GM18907 (cell line): ENCODE data around the gene HOXC12.

Source experiments
- ATAC-seq: cut with Tn5 transposase; IDR thresholded peaks from one replicate; pipeline ENCODE4 v1.9.1; 2021; ENCODE audit warnings: mild to moderate bottlenecking, moderate library complexity; ENCODE audit not compliant: unreplicated experiment

Gene HOXC12

GRCh38 chr12:53971129-53971528 is 16.4 kb downstream of the HOXC12 start:
- ATAC-seq: no peak

- ATAC-seq: no peak
Observed at GRCh38 chr12:53971686-53972085, 17.0 kb downstream of the HOXC12 start.

- no peak for ATAC-seq
Observed at GRCh38 chr12:53972152-53972702, 17.5 kb downstream of the HOXC12 start.

GRCh38 chr12:53972722-53973235 is 18.1 kb downstream of the HOXC12 start, which contains the start of gene HOXC11:
Gene HOXC11, plus strand, starts transcription at chr12:53973126. Its CDS starts 116 bp downstream, at chr12:53973242.
- ATAC-seq: no peak

GRCh38 chr12:53973236-53974042 is 18.7 kb downstream of the HOXC12 start:
- no peak for ATAC-seq

DNA sequence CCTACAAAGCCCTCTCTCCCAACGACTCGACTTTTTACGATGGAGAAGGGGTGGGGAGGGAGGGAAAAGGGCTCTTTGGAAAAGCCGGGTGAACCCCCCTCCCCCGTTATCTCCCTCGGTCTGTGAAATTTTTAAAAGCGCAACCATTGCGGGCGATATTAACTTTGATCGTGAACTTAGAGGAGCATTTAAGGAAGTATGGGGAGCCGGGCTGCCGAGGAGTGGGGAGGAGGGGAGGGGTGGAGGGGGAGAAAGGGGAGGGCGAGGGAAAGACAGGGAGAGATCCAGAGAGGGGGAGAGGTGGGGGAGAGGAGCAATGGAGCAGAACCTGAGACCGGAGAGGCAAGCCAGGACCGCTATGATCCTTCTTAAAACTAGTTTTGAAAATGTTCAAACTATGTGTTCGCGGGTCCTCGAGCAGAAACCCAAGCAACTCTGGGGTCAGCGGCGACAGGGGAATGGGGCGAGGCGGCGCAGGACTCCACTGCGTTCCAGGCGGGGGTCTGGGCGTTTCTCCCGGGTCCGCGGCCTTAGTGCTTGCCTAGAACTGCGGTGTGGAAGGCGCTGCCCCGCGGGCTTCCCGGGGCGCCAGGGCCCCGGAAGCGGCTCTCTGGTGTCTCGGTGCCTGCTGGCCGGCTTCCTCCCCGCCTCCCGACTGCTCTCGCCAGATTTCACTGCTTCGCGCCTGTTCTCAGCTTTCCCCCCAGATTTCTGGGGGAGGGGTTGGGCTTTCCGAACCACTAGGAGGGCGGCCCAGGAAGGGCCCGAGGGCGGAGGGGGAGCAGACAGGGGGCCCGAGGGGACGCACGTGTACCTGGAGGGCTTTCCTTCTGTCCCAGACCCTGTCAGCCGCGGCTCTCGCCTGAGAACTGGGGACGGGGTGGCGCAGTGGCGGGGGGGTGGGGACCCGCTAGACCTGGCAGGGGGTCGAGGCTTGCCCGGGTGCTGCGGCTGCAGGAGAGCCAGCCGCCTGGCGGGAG is 19.7 kb downstream of the HOXC12 start, which contains the start of gene HOTAIR:
TSS of gene HOTAIR (minus strand) at position 871 of the 980 bp plus-strand sequence.
- no peak for ATAC-seq

GRCh38 chr12:53975064-53975471 is 20.4 kb downstream of the HOXC12 start:
- ATAC-seq: no peak

DNA sequence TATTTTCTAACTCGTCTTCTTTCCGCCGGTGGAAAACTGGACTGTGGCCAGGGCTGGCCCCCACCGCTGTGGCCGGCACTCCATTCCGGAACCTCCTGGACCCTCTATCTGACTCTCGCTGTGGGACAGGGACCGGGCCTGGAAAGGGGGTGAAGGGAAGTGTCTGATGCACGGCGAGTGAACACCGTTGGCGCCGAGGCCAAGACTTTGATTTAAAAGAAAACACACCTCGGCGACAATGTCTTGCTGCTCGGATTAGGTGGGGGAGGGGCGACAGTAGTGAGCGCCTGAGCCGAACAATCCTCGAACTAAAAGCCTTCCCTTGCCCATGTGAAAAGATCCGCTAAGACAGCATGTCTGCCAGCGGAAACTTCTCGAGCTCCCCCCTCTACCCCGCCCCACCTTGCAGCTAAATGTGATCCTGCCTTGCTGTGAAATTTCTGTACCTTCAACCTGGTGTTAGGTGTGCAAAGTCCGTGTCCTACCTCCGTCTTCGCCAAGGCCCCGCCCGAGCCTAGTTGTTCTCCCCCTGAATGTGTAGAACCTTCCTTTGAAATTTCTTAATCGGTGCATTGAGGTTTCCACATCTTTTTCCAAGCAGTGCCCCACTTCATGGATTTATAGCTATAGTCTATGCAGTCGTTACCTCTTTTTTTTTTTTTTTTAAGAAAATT is 20.9 kb downstream of the HOXC12 start:
- ATAC-seq: no peak

GRCh38 chr12:53976172-53976822 is 21.6 kb downstream of the HOXC12 start:
- no peak for ATAC-seq

- no peak for ATAC-seq
Observed at GRCh38 chr12:53976823-53977595, 22.3 kb downstream of the HOXC12 start.

- ATAC-seq: no peak
Observed at GRCh38 chr12:53977596-53978445, 23.1 kb downstream of the HOXC12 start.

DNA sequence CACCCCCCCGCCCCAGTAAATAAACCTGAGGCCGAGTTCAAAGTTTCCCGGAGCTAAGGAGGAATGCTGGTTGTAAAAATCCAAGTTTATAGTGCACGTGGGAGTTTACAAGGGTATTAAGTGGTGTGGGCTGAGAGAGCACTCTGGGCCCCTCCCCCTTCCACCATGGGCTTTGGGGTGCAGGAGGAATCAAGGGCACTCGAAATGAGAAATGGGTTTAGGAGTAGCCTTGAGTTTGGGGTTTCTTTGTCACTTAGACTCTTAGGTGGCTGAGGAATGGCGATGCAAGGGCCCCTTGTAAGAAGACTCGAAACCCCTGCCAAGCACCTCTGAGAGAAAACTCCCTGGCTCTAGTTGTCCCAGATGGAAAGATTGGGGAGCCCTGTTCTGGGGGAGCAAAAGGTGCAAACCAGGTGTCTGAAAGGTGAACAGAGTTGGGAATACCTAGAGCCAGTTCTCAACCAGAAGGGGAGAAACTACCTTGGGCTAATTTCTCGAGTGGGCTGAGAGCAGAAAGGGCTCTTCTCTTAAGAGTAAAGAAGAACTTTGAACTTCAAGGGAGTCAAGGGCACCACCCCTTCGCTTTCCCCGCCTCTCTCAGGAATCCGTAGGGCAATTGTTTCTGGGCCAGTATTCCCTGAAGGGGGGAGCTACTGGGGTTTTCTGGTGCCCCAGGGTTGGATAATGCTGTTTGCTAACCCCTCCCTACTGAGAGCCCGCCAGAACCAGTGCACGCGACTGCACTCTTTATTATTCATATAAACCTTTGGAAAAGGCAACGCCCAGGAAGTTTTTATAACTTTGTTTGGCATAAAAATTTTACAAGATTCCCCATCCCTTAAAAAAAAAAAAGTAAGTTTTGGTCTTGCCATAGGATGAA is 24.0 kb downstream of the HOXC12 start:
- no peak for ATAC-seq

- ATAC-seq: no peak
Observed at GRCh38 chr12:53980104-53980801, 25.6 kb downstream of the HOXC12 start.

DNA sequence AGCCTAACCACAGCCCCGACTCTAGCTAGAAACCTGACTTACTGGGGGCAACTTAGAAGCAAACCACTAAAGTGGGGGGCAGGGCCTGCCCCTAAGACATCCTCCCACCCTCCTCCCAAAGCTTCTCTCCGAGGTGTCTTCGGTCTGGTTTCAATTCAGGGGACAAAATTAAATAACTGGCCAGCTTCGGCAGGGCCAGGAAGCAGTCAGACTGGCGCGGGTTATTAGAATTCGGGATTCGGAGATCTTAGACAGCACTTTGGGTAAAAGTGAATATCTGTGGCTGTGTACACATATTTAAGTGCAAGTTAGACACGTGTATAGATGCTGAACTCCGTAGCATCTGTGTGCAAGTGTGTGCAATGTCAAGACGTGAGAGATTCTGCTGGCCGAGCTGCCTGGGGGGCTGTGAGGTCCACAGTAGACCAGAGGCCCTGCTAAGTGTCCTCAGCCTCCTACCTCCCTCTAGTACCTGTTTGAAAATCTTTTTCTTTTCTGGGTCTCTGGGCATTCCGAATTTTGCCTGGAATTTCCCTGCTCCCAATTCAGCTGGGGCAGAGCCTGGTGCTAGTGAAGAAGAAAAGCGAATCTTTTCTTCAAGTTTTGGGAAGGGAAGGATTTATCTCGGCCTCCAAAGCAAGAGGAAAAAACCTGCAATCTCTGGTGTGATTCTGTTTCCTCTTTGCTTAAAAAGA is 26.2 kb downstream of the HOXC12 start:
- no peak for ATAC-seq

DNA sequence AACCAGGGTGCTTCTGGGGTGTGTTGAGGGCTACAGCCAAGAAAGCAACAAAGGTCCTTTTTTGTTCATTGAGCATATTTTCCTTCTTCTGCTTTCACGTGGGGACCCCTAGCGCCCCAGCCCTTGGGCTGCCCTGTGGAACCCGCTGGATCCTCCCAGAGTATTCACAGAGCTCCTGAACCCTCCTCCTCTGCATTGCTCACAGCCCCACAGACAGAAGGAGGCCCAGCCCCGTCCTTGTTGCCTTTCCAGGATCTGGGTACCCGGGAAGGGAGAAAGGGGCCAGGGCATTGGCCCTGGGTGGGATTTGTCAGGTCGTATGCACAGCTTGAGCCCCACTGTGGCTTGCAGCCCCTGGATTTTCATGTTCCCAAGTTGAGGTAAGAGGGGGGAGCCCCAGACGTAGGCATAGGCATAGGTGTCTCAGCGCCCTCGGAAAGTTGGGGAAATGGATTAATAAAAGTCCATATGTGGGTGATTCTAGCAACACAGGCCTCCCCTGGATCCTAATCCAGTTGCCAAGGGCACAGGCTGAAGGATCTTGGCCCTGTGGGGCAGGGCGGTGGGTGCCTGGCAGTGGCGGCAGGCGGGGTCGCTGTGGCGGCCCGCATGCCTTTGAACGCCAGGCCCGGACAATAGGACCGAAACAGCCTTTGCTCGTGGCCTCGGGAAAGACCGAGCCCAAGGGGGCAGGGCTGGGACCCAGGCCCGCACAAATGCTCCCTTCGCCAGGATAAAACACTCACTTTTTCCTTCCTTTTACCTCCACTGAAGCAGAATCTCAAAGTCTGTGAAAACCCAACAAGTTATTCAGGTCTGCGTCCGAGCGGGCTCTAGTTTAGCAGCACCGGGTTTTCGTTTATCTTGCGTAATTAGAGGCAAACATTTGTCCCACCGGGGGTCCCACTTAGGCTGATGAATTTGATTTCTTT is 27.2 kb downstream of the HOXC12 start:
- no peak for ATAC-seq
